HepG2 (cell line): Measurements from ENCODE around the gene CCDC117. TPM values are rescaled to one million over a fixed set of nuclear protein-coding genes. Genes with fewer than 3 reads are reported as not detected.

Experiments used
- HMG20A ChIP-seq: IDR thresholded peaks from 2 replicates; pipeline ENCODE4 v1.6.1; 2016; ENCODE audit warnings: borderline replicate concordance
- KDM5A ChIP-seq: fragments of 200-600 bp; sonication (generic); IDR thresholded peaks from 2 replicates; pipeline ENCODE4 v1.7.0; 2018; ENCODE audit warnings: antibody characterized with exemption, mild to moderate bottlenecking, low read length, borderline replicate concordance
- SMARCC2 ChIP-seq: fragments of 450-650 bp; IDR thresholded peaks from 2 replicates; pipeline ENCODE4 v1.6.1; 2017; ENCODE audit warnings: antibody characterized with exemption, mild to moderate bottlenecking
- SNRNP70 ChIP-seq: fragments of 200-400 bp; formaldehyde crosslinking; IDR thresholded peaks from 2 replicates; pipeline ENCODE4 v1.6.1; 2017; ENCODE audit warnings: mild to moderate bottlenecking, low read depth, low read length, moderate library complexity
- ZNF138 ChIP-seq: sonication (generic); formaldehyde crosslinking; IDR thresholded peaks from 2 replicates; pipeline ENCODE4 v1.5.0; 2020; ENCODE audit warnings: mild to moderate bottlenecking, low read depth, missing genetic modification reagents
- ZNF407 ChIP-seq: sonication (generic); formaldehyde crosslinking; IDR thresholded peaks from one replicate; pipeline ENCODE4 v1.5.1; 2020; ENCODE audit warnings: mild to moderate bottlenecking, missing genetic modification reagents; ENCODE audit errors: not compliant biosample characterization
- ZSCAN5A ChIP-seq: sonication (generic); formaldehyde crosslinking; IDR thresholded peaks from 2 replicates; pipeline ENCODE4 v1.8.0; 2022; ENCODE audit warnings: mild to moderate bottlenecking, missing genetic modification reagents, borderline replicate concordance
- polyA plus RNA-seq, 8 experiments: library from polyadenylated mRNA; depleted of rRNA in 3 of 8; stranded (reverse) in 7 of 8; unstranded in 1 of 8; fragments of >200 nt; fragmentation: Illumina TruSeq in 4 of 8; extraction: Trizol in 4 of 8; gene quantifications; 2 replicates each; pipeline versions ENCODE4 v1.2.1 to v1.2.3, GENCODE V29; 2011 to 2016; ENCODE audit warnings: low read depth in 4 of 8, missing spikeins in 1 of 8, mixed read lengths in 1 of 8; ENCODE audit not compliant: insufficient read depth in 1 of 8
- total RNA-seq, 5 experiments: library from RNA; depleted of rRNA; stranded (reverse); fragments of >200 nt; fragmentation: Illumina TruSeq; extraction: Trizol; gene quantifications; 2 replicates each; pipeline ENCODE4 v1.2.3, GENCODE V29; 2016; ENCODE audit warnings: low read depth in 1 of 5

Gene CCDC117
- total and polyA plus RNA-seq, 2 of the 13 experiments (the other 11 are each of a cell fraction or from before 2014, with no cell fraction given) = 12.6 to 34.2 TPM

GRCh38 chr22:28817064-28817463 is 44.6 kb downstream of the CCDC117 start (continued):
- TF ChIP-seq ZNF407 (CRISPR knock-in tag) = no peak
- no peak for TF ChIP-seq ZSCAN5A (CRISPR knock-in tag)
- no peak for TF ChIP-seq SNRNP70
- no peak for TF ChIP-seq KDM5A
- TF ChIP-seq SMARCC2 = no peak
- TF ChIP-seq HMG20A = no peak
- TF ChIP-seq ZNF138 (CRISPR knock-in tag) = no peak
- TF ChIP-seq, all 625 proteins: peak for 0
